Stimulated activated CD8-positive, alpha-beta memory T cell treated with anti-CD3 and anti-CD28 coated beads, Interleukin-4, amount 100 ng/mL, for 4 hours (primary cell): ENCODE results near the gene PROX1.

ENCODE experiments used
- DNase-seq, 2 donors: peaks; one replicate each; pipeline ENCODE4 v3.0.0-alpha.2; 2020; ENCODE audit warnings: low read depth in 2 of 2, low spot score in 1 of 2

Gene PROX1

DNA sequence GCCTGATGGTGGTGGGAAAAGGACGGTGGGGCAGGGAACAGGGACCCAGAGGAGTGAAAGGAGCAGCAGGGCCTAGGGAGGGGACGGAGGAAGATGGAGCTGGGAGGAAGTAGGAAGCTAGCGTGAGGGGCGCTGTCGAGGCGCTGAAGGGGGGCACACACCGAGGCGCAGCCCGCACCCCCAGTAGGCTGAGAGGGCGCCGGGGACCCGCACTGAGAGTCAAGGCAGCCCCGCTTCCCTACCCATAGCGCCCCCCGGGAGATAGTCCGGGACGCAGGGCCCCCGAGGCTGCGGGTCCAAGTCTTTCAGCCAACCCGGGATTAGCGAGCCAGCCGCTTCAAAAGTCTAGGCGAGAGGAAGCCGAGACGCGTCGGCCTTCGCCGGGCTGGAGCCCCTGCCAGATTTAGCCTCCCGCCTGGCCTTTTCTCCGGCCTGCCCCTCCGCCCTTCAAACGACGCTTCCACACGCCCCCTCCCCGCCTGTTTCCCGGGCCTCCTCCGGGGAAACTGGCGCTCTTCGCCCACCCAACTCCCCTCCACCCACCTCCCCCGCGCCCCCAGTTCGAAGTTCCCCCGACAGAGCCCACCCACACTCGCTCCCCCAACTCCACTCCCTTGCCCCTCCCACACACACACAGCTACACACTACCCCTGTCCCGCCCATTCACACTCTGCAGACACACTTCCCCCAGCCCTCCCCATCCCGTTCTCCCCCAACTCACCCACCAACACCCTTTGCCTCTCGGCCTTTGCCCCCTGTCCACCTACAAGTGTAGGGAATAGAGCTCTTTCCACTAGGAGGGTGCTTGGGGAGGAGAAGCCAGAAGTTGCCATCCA is 7.8 kb upstream of the PROX1 start:
- DNase-seq: no peak

DNA sequence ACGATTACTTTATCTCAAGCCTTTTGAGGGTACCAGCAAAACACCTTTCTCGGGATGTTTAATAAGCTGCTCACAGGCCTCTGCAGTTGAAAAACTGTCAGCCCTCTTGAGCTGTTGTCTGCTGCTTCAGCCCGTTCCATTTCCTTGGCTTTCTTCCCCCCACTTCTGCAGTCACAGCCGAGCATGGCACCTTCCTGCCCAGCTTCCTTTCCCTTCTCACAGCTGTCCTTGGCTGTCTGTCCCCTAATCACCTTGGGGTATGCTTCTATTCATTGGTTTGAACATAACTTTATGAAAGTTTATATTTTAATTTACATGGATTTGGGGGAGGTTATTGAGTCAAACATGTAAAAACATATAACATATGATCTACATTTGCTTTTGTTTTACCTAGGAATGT is 6.9 kb upstream of the PROX1 start:
- no peak for DNase-seq

DNA sequence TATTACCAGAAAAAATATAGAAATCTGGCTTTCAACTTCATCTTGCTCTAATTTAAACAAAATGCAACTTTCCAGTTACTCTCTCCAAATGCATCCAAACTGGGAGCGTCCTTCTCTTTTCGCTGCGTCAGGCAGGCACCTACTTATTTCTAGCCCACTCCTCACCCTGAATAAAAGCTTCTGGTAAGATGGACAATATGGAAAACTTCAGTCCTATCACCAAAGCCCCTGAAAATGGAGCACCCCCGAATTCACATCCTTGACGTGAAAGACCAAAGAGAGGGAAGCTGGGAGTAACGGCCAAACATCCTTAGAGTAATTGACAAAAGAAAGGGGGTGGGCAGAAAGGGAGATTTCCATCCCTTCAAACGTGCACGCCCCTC is 5.5 kb upstream of the PROX1 start:
- DNase-seq: no peak

DNA sequence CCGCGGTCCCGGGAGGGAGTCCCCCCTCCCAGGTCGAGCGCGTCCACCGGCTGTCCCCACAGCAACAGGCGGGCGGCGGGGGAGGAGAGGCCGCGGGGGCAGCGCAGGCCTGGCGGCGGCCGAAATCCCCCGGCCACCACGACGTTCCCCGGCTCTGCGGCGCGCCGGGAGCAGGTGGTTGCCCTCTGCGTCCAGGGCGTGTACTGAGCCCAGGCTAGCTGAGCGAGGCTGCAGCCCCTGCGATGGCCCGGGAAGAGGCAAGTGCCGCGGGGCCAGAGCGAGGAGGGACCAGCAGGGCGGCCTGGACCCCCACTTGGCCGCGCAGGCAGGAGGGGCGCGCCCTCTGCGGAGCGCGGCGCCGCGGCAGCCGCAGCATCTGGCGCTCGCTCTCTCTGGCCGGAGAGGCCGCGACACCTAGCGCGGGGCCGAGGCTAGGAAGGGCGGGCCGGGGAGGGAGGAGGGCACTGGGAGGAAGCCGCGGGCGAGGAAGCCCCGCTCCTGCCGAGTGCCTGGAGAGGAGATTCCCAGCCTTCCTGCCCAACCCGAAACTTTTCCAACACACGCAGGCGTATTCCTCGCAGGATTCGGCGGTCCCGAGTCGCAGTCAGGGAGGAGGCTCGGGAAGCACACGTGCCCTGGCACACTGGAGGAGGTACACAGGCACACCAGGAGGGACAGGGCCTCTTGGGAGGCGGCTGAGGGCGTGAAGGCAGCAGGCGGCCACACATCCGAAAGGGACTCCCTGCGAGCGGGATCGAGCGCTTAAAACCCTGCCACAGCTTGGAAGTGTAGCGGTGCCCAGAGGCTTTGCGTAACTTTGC is 4.9 kb upstream of the PROX1 start:
- DNase-seq: no peak

DNA sequence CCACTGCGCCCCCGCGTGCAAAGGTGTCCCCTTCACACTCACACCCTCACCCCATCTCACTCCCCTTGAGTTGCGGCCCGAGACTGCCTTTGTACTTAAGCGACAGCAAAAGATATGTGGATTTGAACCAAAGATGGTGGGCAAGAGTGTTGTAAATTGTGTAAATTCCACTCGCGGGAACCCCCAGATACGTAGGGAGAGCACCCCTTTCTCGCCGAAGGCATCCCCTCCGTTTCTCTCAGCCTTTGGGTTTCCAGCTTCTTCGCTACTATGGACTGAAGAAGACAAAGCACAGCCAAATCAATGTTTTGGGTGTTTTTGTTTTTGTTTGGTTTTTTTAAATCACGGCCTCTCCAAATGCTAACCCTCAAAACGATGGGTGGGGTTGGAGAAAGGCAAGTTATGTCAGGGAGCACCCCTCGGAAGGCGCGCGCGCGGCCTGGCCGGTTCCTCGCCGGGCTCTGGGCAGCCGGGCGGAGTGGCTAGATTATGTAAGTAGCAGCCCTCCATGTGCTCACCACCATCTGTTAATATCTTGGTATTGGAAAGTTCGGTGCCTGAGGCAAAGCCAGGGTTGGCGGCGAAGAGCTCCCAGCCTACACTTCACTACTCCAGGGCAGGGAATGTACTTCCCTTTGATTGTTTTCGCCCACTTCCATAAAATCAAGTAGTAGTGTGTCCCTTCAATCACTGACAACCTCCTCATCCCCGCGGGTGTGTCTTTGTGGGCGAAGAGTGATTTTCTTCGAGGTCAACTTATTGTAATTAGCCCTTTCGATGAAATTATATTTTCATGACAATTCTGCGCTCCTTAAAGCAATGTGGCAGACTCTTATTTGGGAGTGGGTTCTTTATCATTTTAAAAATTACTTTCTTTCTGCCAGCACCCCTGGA is 4.0 kb upstream of the PROX1 start:
- no peak for DNase-seq

DNA sequence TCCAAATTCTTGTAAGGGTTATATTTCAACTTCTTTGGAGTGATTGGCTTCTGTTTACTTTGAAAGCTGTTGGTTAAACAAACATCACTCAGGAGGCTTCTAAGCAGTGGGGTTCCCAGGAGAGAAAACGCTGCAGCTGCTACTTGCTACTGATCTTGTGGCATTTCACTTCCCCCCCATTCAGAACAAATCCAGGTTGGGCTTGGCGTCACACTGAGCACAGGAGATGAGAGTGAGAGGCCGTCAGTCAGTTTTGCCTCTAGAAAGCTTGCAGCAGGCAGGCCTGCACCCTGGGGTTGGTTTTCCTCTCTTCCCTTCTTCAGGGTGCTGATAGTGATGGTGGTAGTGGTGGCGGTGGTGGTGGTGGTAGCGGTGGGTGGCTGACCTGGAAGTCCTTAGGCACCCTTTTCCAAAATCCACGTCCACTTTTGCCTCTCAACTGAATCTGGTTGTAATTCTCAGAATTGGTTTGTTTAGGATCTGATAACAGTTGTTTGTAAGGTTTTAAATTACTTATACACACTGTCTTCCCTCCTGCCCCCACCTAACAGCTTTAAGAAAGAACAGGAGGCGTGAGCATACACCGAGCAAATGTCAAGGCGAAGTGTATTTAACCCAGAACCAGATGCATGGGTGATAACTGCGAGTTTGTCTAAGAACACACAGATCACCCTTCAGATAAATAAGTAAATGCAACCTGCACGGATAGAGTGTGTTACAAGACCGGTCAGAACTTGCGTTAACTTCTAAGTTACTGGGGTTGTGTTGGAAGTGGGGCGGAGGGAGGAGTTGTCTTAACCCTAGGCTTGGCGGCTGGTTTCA is 3.2 kb upstream of the PROX1 start:
- DNase-seq: no peak

DNA sequence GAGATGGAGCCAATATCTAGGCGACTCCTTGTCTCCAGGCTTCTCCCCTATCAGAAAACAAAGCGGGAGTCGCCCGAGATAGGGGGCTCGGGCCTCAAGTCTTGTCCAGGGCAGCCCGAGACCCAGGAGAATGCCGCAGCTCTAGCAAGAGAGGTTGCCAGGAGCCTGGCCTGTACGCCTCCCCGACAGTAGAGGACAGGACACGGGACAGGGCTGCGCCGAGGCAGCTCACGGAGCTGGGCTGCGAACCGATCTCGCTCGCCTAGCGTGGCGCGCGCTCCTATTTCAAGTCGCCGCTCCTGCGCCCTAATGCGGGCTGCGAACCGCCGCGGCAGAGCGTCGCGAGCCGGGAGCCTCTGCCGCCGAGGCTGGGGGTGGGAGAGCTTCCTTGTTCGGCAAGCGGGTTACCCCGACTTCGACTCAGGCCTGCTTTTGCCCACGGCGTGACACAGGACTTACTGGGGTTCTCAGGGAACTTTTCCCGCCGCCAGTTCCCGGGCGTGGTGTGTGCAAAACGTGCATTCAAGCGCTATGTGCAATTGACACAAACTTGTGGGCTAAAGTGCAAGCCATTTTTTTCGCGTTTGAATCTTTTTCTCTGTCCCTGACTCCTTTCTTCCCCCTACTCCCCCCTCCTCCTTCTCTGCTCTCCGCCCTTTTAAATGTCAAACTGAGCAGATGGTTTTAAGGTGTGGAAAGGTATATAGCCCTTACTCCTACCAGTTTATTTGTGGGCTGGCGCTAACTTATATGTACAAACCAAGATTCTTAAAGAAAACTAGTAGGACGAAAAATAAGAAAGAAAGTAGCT is 2.4 kb upstream of the PROX1 start:
- DNase-seq: no peak

DNA sequence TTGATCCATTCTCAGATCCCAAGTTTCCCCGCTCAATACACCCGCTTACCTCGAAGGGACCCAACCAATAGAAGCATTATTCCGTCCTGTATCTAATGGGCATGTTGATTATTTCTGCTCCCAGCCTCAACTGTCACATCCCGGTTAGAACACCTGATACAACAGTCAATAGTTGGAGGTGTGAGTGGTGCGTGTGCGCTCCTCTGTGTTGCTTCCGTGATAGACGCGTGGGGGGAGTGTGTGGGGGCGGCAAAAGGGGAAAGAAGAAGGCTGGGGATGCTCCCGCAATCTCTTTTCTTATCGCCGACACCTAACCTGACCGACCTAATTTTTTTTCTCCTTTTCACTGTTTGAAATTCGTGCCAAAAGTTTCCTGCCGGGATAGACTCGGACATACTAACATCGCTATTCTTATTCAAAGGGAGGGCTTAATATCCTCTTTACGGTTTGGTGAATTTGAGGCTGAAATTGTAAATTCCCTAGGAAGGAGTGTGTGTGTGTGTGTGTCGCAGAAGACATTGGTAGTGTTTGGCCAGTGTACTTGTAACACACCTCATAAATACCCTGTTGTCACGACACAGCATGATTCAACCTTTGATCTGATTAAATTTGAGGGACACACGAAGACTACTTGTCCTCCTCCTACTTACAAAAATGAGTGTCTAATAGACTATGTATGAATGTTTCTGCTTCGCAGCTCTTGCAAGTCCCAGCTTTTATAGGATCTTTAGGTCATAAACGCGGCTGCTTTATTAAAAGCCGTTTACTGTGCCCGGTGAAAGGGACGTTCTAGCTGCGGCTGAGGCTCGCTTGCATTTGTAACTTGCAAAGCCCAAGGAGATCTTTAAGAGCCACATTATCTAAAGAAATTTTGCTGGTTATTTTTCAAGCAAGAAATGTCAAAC is 1.5 kb upstream of the PROX1 start:
- DNase-seq: no peak

DNA sequence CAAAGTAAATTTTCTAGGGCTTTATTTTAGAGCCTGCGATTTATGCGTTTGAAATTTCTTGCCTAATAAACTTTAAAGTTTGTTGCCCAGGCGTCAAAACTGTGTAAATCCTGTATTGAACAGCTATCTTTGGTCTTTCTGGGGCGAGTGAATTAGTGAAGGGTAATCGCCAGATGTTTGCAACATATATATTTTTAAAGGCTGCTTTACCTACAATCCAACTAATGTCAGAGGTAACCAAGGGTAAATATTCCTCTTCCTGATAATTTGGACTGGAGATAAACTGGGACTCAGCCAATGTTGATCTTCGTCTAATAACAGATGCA is 885 bp upstream of the PROX1 start:
- DNase-seq: no peak

DNA sequence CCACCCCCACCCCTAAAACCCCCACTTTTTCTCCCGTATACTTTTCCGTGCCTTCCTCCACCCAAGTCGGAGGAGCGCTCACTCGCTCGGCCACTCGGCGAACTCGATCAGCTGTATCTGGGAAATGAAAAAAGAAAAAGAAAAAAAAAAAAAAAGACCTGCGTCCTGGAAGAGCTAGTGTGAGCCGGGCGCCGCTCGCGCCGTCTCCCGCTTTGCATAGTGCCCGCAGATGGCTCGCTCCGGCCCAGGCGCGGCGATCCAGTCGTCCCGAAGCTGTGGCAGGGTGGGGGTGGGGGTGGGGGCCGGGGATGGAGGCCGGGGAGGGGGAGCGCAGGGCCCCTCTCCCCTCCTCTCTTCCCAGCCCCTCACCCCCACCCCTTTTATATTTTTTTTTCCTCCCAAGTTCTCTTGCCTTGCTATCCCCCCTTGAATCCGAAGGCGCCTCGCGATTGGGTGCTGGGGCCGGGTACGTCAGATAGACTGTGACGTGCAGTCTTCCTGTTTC is 299 bp upstream of the PROX1 start:
- no peak for DNase-seq

DNA sequence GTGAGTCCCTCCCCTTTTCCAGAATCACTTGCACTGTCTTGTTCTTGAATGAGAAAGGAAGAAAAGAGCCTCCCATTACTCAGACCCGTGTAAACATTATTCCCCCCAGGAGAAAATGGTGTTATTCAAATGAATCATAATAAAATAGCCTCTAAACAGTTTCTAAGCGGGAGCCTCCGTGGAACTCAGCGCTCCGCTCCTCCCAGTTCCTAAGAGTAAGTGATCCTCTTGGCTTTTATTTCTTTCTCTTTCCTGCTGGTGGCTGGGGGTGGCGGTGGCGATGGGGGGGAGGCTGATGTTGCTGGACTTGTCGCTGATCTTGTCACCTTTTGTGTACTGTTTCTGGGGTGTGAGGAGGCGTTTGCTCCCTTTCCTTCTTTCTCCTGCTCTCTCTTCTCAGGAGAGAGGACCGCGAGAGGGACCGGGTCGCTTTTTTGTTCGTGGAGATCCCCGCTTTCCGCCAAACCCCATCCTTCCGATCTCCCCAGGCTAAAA is 781 bp downstream of the PROX1 start:
- DNase-seq: no peak

DNA sequence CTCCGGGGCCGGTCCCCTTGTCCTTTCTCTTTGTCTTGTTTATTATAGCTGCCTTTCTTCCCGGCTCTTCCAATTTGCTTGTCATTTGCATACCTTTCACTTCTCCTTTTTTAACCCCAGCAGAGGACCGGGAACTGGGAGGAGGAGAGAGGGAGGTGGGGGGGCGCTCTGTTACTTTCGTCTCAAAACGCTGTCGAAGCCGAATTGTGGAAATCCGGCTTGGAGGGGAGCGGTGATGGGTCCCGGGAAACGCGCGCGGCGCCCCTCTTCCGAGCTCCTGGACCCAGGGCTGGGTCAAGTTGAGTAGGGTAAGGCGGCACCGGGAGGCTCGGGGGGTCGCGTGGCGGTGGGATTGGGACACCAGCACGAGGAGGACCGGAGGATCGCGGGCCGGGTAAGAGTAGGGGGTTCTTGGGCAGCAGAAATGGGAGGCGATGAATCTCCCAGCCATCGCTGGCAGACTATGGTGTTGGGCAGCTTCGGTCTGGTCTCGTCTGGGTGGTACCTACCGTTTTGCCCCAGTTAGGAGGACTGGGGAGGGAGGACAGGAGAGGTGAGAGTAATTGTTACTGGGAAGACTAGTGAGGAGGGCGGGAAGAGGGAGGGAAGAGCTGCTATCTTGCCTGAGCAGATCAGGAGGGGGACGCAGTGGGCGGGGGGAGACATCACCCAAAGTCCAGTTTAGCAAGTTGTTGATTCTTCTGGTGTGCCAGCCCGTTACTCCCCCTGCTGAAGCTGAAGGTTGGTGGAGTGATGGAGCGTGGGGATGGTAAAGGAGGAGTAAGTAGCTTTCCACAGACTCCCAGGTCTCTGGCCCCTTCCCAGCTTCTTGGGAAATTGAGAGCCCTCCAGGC is 1.5 kb downstream of the PROX1 start:
- DNase-seq: no peak

DNA sequence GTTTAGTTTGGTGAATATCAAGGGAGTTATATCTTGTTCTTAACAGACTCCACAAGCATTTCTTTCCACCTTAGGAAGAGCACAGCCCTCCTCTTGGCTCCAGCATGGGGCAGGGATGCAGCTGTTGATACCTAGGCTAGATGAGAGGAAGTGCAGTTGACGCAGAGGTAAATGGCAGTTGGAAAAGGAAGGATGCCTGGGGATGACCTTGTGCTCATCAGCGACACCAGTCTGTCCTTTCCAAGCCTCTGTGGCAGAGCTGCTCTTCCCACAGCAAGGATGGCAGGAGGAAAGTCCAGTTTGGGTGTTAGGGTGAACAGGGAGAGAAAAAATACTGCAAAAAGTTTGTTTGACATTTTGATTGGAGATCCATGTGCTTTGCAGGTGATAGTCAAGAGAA is 6.2 kb downstream of the PROX1 start:
- DNase-seq: no peak

DNA sequence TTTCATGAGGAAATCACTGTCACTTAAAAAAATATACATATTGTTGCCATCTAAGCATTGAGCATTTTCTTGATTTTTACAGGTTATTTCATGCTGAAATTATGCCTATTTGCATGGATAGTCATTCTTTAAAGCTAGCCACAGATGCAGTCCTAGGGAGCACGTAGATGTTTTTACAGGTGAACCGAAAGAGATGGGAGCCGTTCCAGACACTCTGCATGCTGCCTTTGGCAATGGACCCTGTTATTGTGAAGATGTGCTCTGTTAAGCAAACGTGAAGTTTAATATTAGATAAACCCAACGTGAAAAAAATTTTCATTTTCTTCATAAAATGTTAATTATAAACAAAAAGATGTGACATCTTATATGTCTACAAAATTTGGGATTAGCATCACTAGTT is 7.1 kb downstream of the PROX1 start:
- DNase-seq: no peak

DNA sequence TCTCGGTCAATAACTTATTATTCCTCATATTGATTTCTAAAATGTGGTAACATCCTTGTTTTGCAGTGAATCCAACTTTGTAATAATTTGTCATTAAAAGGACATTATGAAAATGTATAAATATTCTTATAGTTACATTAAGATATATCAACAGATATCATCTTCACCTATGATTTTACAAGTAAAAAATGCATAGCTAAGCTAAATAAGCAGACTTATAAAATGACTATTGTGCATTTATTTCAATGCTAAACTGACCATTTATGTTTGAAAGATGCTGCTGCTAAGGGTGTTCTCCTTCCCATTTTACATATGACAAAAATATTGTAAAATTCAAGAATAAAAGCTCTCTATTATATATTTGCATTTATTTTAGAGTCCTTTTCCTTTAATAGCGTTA is 7.8 kb downstream of the PROX1 start:
- no peak for DNase-seq

DNA sequence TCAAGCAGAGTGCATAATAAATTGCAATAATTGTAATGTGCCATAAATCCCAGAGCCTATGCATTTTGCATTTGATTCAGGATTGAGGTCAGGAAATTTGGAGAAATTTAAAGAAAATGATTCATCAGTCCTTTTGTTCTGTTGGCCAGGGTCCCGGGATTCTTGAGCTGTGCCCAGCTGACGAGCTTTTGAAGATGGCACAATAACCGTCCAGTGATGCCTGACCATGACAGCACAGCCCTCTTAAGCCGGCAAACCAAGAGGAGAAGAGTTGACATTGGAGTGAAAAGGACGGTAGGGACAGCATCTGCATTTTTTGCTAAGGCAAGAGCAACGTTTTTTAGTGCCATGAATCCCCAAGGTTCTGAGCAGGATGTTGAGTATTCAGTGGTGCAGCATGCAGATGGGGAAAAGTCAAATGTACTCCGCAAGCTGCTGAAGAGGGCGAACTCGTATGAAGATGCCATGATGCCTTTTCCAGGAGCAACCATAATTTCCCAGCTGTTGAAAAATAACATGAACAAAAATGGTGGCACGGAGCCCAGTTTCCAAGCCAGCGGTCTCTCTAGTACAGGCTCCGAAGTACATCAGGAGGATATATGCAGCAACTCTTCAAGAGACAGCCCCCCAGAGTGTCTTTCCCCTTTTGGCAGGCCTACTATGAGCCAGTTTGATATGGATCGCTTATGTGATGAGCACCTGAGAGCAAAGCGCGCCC is 8.7 kb downstream of the PROX1 start:
- DNase-seq: no peak
